Activated B cell treated with CpG ODN at 0.5 μM for 24 hours (primary cell): ENCODE measurements around the gene SERPINA3. TPM values are rescaled to one million over a fixed set of nuclear protein-coding genes. Genes with fewer than 3 reads are reported as not detected.

Experiments
- ATAC-seq: fragments of 200-7000 bp; cut with Tn5 transposase; one replicate; pipeline ENCODE4 v1.10.0; 2021; ENCODE audit warnings: low read depth, mild to moderate bottlenecking, moderate library complexity
- CTCF ChIA-PET: fragments of 350-600 bp; sonication (Branson Sonifier 250); formaldehyde crosslinking; loops from one replicate; lab custom pipeline; 2021; ENCODE audit warnings: antibody characterized with exemption; lab: Charles Lee
- POLR2A ChIA-PET: fragments of 350-600 bp; sonication (Branson Sonifier 250); formaldehyde crosslinking; loops from one replicate; lab custom pipeline; 2021; ENCODE audit warnings: antibody characterized with exemption; lab: Charles Lee
- DNase-seq: peaks from one replicate; pipeline ENCODE4 v3.0.0; 2022
- H3K27ac Mint-ChIP-seq: one replicate; pipeline ENCODE4 v1.8.0; 2020; ENCODE audit warnings: mixed read lengths
- H3K27me3 Mint-ChIP-seq: one replicate; pipeline ENCODE4 v1.8.0; 2021; ENCODE audit warnings: mixed read lengths
- H3K36me3 Mint-ChIP-seq: one replicate; pipeline ENCODE4 v1.8.0; 2021; ENCODE audit warnings: low read depth, mixed read lengths
- H3K4me1 Mint-ChIP-seq: one replicate; pipeline ENCODE4 v1.8.0; 2021; ENCODE audit warnings: mixed read lengths
- H3K4me3 Mint-ChIP-seq: one replicate; pipeline ENCODE4 v1.8.0; 2020; ENCODE audit warnings: mild to moderate bottlenecking, mixed read lengths
- H3K9me3 Mint-ChIP-seq: one replicate; pipeline ENCODE4 v1.8.0; 2020; ENCODE audit warnings: mixed read lengths
- intact Hi-C: fragments of 100-400 bp; cut with micrococcal nuclease; formaldehyde crosslinking; loops from one replicate; pipeline ENCODE4 v1.15.1; 2024
- total RNA-seq: library from RNA; stranded (reverse); gene quantifications from 2 replicates; pipeline ENCODE4 v1.2.3, GENCODE V29; 2022
- TF ChIP-seq, protein P1 (sequence below): fragments of 200-600 bp; IDR thresholded peaks from one replicate; pipeline ENCODE4 v1.8.0; 2022; ENCODE audit warnings: antibody characterized with exemption, mild to moderate bottlenecking

The SERPINA3 gene
- total RNA-seq, 1 donor from 2014 or later = not detected

DNA sequence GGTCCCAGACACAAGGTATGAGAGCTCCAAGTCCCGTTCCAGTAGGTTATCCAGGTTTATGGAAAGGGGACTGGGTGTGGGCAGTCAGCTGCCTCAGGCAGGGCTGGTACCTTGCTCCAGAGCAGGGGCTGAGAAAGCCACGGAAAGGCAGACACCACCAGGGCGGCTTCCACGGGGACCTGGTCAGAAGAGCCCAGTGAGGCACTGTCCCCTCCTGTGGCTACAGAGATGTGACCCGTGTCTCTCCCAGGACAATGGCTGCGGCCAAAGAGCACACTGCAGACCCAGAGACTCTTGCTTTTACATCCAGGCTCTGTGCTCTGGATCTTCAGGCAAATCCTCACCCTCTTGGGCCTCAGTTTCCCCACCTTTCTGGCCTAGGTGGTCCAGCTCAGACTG, 42.2 kb upstream of the SERPINA3 start:
- ATAC-seq (no peak), DNase-seq (no peak)
- H3K4me3 Mint-ChIP-seq = no peak overlapping the region
- no peak overlapping the region for H3K27ac Mint-ChIP-seq
- ChIA-PET CTCF (no interaction called here), POLR2A (no interaction called here)
- intact Hi-C loops = no loop called here
- no peaks in the 10 kb centered on the region for H3K9me3 Mint-ChIP-seq
- H3K4me1 Mint-ChIP-seq = no peaks in the 10 kb centered on the region
- no peaks in the 10 kb centered on the region for H3K36me3 Mint-ChIP-seq
- H3K27me3 Mint-ChIP-seq = no peaks in the 10 kb centered on the region
- TF ChIP-seq, protein P1, sequence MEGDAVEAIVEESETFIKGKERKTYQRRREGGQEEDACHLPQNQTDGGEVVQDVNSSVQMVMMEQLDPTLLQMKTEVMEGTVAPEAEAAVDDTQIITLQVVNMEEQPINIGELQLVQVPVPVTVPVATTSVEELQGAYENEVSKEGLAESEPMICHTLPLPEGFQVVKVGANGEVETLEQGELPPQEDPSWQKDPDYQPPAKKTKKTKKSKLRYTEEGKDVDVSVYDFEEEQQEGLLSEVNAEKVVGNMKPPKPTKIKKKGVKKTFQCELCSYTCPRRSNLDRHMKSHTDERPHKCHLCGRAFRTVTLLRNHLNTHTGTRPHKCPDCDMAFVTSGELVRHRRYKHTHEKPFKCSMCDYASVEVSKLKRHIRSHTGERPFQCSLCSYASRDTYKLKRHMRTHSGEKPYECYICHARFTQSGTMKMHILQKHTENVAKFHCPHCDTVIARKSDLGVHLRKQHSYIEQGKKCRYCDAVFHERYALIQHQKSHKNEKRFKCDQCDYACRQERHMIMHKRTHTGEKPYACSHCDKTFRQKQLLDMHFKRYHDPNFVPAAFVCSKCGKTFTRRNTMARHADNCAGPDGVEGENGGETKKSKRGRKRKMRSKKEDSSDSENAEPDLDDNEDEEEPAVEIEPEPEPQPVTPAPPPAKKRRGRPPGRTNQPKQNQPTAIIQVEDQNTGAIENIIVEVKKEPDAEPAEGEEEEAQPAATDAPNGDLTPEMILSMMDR = no peak

DNA sequence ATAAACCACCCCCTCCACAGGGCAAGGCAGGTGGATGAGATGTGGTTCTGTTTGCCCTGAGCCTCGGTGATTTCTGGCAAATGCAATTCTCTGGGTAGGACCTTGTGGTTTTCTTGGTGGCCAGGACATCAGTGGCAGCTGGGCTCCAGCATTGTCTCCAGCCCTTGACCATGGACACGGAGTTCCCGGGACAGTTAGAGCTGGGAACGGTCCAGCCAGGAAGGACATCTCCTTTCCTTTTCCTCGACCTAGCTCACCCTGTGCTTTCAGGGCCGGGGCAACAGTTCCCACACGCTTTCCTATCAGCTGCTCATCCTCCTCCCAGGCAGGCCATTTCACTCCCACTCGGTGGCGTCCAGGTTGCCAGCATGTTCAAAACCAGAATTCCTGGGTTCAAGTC, 41.8 kb upstream of the SERPINA3 start:
- ChIA-PET POLR2A (no interaction called here), CTCF (no interaction called here)
- H3K27me3 Mint-ChIP-seq = no peaks in the 10 kb centered on the region
- no peaks in the 10 kb centered on the region for H3K36me3 Mint-ChIP-seq
- TF ChIP-seq, protein P1 = no peak
- intact Hi-C loops = no loop called here
- H3K9me3 Mint-ChIP-seq = no peaks in the 10 kb centered on the region
- H3K27ac Mint-ChIP-seq = no peak overlapping the region
- DNase-seq (no peak), ATAC-seq (no peak)
- no peak overlapping the region for H3K4me3 Mint-ChIP-seq
- no peaks in the 10 kb centered on the region for H3K4me1 Mint-ChIP-seq

DNA sequence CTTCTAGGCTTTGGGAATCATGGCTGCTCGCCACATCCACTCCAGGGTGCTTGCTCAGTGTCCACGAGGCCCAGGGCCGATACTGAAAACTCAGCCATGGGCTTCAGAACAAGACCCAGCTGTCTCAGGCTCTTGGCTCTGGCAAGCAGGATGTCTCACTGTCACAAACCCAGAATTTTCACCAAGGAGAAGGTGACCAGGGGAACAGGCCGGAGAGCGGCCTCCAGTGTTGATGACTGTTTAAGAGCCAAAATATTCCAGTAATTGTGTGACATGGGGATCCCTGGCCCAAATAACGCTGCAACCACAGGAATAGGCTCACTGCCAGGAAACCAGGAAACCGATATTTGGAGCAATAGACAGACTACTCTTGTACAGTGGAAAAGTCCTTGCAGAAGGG, 40.8 kb upstream of the SERPINA3 start:
- Mint-ChIP-seq H3K27me3 (no peaks in the 10 kb centered on the region), H3K27ac (no peak overlapping the region), H3K36me3 (no peaks in the 10 kb centered on the region), H3K9me3 (no peaks in the 10 kb centered on the region), H3K4me1 (no peaks in the 10 kb centered on the region), H3K4me3 (no peak overlapping the region)
- ATAC-seq = no peak
- TF ChIP-seq, protein P1 = no peak
- POLR2A ChIA-PET = no interaction called here
- intact Hi-C loops = no loop called here
- CTCF ChIA-PET = no interaction called here
- DNase-seq = no peak

DNA sequence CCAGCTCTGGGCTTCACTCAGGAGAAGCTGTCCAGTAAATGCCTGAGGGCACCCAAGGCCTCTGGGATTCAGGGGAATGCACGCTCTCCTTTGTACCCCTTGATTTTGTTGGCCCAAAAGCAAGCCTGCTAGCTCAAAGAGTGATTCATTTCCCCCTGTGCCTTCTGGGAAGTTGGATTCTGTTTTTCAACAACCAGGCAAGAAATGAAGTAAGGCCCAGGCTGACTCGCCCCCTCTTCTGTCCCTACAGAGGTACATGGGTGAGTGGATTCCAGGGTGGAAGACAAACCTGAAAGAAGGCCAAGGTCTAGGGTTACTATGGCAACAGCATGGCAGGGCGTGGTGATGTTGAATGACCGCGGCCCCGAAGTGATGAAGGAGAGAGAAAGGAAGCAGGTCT, 40.2 kb upstream of the SERPINA3 start:
- DNase-seq = no peak
- Mint-ChIP-seq H3K4me1 (no peaks in the 10 kb centered on the region), H3K27ac (no peak overlapping the region), H3K36me3 (no peaks in the 10 kb centered on the region), H3K9me3 (no peaks in the 10 kb centered on the region), H3K4me3 (no peak overlapping the region), H3K27me3 (no peaks in the 10 kb centered on the region)
- ChIA-PET POLR2A (no interaction called here), CTCF (no interaction called here)
- intact Hi-C loops = no loop called here
- TF ChIP-seq, protein P1 = no peak
- no peak for ATAC-seq

DNA sequence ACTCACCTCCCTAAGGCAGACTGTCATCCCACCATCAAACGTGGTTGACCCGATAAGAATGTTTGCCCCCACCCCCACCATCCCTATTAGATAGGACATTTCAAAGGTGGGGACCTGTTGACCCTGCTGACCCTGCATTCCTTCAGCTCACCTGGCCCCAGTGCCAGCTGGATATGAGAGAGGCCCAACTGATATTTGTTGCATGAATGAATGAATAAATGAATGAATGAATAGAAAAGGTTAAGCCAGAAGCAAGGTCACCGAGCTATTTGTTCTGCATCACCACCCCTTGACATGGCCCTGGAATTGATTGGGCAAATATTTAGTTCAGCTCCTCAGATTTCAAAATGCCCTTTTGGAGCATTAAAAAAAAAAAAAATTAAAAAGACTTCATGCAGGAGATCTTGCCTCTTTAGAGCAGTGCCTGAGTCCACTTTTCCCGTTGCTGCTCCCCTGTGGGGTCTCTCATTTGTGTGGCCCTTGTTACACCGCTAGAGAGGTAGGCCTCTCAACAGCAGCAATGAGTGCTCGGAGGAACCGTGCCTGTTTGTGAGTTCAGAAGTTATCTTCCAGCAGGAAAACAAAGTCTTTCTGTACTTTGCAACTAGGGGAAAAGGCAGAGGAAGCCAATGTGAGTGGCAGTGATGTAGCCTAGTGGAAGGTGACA, 39.4 kb upstream of the SERPINA3 start:
- H3K4me1 Mint-ChIP-seq = no peaks in the 10 kb centered on the region
- ChIA-PET CTCF (no interaction called here), POLR2A (no interaction called here)
- intact Hi-C loops = no loop called here
- TF ChIP-seq, protein P1 = no peak
- no peaks in the 10 kb centered on the region for H3K9me3 Mint-ChIP-seq
- no peaks in the 10 kb centered on the region for H3K36me3 Mint-ChIP-seq
- H3K27me3 Mint-ChIP-seq = no peaks in the 10 kb centered on the region
- H3K27ac Mint-ChIP-seq = no peak overlapping the region
- H3K4me3 Mint-ChIP-seq = no peak overlapping the region
- ATAC-seq = no peak
- no peak for DNase-seq
